ENCODE measurements around the gene RNF220. TPM values are rescaled to one million over a fixed set of nuclear protein-coding genes. Genes with fewer than 3 reads are reported as not detected.
A peak's percentile ranks its signal among the peaks of the same experiment; 100 is the strongest.
"Not testable (repeated sequence)": the region's sequence is repeated elsewhere in the genome, so short reads cannot be mapped to it uniquely, and the experiment has no call there.

The RNF220 gene
- total RNA-seq, 1 donor from 2014 or later = 102 TPM

DNA sequence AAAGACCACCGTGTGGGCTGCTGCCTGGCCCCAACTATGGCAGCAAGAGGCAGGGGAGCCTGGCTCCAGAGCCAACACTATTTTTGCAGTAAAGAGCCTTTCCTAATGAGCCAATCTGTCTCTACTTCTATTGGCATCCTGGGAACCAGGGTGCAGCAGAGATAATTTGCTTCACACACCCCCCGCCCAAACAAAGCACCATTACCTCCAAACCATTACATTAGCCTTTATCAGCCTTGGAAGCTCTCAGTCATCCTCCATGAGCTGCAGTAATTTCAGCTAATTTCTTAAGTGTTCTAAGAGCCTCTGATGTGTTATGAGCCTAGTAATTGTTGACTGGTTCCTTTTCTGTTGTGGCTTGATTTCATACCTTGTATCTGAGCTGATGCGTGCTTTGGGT lies 291.0 kb downstream of the RNF220 start:
- Mint-ChIP-seq H3K36me3 (ENCODE audit: low read depth) (no peaks in the 10 kb centered on the region), H3K4me3 (no peak overlapping the region), H3K9me3 (no peaks in the 10 kb centered on the region), H3K4me1 (peaks cover 20% of the 10 kb centered on the region), H3K27me3 (peaks cover 3% of the 10 kb centered on the region), H3K27ac (peak overlapping the region; percentile 76)
- intact Hi-C loops (cut with micrococcal nuclease) = no loop called here
- no peak for DNase-seq

DNA sequence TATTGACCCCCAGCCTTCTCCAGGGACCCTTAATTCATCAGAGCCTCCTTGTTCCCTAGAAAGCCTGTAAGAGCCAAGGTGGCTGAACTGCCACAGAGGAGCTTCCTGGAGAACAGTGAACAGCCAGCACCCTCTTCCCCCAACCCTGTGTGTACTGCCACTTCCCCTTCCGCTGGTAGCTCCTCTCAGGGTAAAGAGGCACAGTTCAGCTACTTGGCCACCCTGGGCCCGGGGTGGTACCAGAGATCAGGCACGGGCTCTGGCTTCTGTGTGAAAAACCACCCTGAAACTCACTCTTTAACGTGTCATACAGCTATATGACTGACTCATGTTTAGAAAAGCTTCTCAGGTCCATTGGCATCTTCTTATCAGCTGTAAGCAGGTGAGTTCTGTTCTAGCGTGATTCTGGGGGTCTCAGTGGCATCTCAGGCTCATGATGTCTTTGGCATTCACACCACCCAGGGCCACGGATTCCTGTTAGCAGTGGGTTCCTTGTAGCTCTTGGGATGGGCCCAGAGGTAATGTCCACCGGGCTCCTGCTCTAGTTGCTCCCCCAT lies 291.8 kb downstream of the RNF220 start:
- Mint-ChIP-seq H3K4me1 (peaks cover 16% of the 10 kb centered on the region), H3K36me3 (ENCODE audit: low read depth) (no peaks in the 10 kb centered on the region), H3K27me3 (no peaks in the 10 kb centered on the region), H3K4me3 (peak overlapping the region; percentile 39), H3K9me3 (no peaks in the 10 kb centered on the region), H3K27ac (peak overlapping the region; percentile 76)
- DNase-seq = peak; percentile 76
- intact Hi-C loops (cut with micrococcal nuclease) = no loop called here

DNA sequence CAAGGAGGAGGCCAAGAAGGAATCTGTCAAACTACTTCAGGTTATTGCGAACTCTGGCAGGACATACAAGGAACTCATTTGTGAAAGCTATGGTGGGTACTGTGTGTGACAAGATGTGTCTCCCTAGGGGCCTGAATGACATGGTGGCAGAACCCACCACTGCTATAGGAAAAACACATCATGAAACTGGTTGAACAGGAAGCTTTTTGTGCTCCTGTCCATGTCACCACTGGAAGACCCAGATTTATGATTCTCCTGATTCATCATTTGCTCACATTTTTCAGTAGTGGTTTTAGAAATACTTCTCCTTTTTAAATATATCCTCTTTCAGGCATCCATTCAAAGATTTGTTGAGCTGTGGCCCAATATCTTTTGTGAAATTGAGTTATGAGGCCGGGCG lies 293.1 kb downstream of the RNF220 start:
- no peaks in the 10 kb centered on the region for H3K9me3 Mint-ChIP-seq
- H3K36me3 Mint-ChIP-seq (ENCODE audit: low read depth) = no peaks in the 10 kb centered on the region
- no peak overlapping the region for H3K4me3 Mint-ChIP-seq

DNA sequence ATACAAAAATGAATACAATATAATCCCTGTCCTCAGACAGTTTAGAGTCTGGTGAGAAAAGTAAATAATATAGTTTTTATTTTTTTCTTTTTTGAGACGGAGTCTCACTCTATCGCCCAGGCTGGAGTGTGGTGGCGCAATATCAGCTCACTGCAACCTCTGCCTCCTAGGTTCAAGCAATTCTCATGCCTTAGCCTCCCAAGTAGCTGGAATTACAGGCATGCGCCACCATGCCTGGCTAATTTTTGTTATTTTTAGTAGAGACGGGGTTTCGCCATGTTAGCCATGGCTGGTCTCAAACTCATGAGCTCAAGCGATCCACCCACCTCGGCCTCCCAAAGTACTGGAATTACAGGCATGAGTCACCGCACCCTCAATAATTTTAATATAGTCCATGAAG lies 294.3 kb downstream of the RNF220 start:
- H3K9me3 Mint-ChIP-seq; intact Hi-C loops (cut with micrococcal nuclease); H3K27ac Mint-ChIP-seq; H3K4me3 Mint-ChIP-seq; DNase-seq; H3K27me3 Mint-ChIP-seq; H3K36me3 Mint-ChIP-seq (ENCODE audit: low read depth); H3K4me1 Mint-ChIP-seq: not testable (repeated sequence)

More for the DNA sequence above, 293.1 kb downstream of the RNF220 start:
- no peak for DNase-seq
- Mint-ChIP-seq H3K27ac (no peak overlapping the region), H3K4me1 (peaks cover 15% of the 10 kb centered on the region), H3K27me3 (no peaks in the 10 kb centered on the region)
- intact Hi-C loops (cut with micrococcal nuclease) = no loop called here

DNA sequence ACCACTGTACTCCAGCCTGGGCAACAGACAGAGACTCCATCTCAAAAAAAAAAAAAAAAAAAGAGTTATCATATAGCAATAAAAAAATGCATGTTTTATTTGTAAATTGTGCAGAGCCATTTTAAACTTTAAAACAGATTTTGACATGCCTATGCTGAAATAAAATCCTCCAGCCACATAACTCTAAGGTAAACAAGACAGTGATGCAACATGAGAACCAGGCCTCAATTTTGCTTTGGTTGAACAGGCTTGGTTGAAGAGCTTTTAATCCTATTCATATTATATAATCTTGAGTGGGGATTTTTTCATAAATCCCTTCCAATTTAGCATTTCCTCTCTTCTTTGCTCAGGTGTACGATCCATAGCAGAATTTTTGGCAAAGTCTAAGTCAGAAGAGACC lies 295.5 kb downstream of the RNF220 start:
- H3K27ac Mint-ChIP-seq = no peak overlapping the region
- DNase-seq = no peak
- intact Hi-C loops (cut with micrococcal nuclease) = no loop called here
- H3K36me3 Mint-ChIP-seq (ENCODE audit: low read depth) = no peaks in the 10 kb centered on the region
- H3K4me1 Mint-ChIP-seq = peaks cover 10% of the 10 kb centered on the region
- H3K4me3 Mint-ChIP-seq = no peak overlapping the region
- no peaks in the 10 kb centered on the region for H3K27me3 Mint-ChIP-seq
- H3K9me3 Mint-ChIP-seq = no peaks in the 10 kb centered on the region

DNA sequence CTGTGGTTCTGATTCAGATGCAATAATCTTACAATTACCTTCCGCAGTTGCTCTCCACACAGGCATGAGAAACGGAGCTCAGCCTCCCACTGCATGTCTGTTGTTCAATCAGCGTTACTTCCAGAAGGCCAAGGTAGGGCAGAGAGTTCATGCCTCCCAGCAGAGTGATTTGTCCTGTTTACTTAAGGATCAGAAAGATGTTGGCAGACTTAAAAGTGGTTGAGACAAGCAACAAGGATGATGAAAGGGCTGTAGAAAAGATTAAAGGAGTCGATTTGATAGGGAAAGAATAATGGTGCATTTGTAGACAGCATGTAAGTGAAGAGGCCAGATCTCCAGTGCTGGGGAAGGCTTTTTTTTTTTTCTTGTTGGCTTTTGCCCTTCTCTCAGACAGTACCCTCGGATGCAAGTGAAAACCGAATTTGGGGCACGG lies 296.1 kb downstream of the RNF220 start:
- intact Hi-C loops (cut with micrococcal nuclease) = no loop called here
- Mint-ChIP-seq H3K36me3 (ENCODE audit: low read depth) (no peaks in the 10 kb centered on the region), H3K27ac (no peak overlapping the region), H3K4me1 (peaks cover 10% of the 10 kb centered on the region), H3K4me3 (no peak overlapping the region), H3K27me3 (no peaks in the 10 kb centered on the region), H3K9me3 (no peaks in the 10 kb centered on the region)
- no peak for DNase-seq

Other genes starting within 250 kb of the RNF220 start
- 34.1 and 36.0 TPM in 2 replicates for gene DMAP1, start 191.8 kb upstream of the RNF220 start, total RNA-seq
- gene ERI3, start 50.0 kb upstream of the RNF220 start, total RNA-seq = 50.2 and 53.2 TPM in 2 replicates

Data from activated CD4-positive, alpha-beta T cell treated with anti-CD3 and anti-CD28 coated beads, Interleukin-2, amount 10 ng/mL, durations not matched to agents 24 days and 14 days (primary cell).